DOHH2 (cell line): ENCODE data around the gene TAT.

Experiments used
- H3F3A ChIP-seq: fragments of 200-600 bp; sonication (generic), shearing (Covaris generic); 2 replicates; pipeline ENCODE4 v1.6.0; 2016; ENCODE audit warnings: antibody characterized with exemption, mild to moderate bottlenecking; ENCODE audit not compliant: control insufficient read depth, insufficient read depth
- H3K27ac ChIP-seq: fragments of 200-600 bp; sonication (generic); 2 replicates; pipeline ENCODE4 v1.5.1; 2014; ENCODE audit warnings: low read depth, mild to moderate bottlenecking, low read length, moderate library complexity
- H3K27me3 ChIP-seq: fragments of 200-600 bp; sonication (generic); 2 replicates; pipeline ENCODE4 v1.6.1; 2014; ENCODE audit warnings: mild to moderate bottlenecking, low read length, mixed read lengths; ENCODE audit not compliant: control insufficient read depth
- H3K36me3 ChIP-seq: fragments of 200-600 bp; sonication (generic); 2 replicates; pipeline ENCODE4 v1.6.1; 2014; ENCODE audit warnings: mild to moderate bottlenecking, low read length, moderate library complexity, mixed read lengths; ENCODE audit not compliant: control insufficient read depth
- H3K4me1 ChIP-seq: fragments of 200-600 bp; sonication (generic); 2 replicates; pipeline ENCODE4 v1.6.1; 2014; ENCODE audit warnings: mild to moderate bottlenecking, low read length, mixed read lengths; ENCODE audit not compliant: control insufficient read depth
- H3K4me2 ChIP-seq: fragments of 200-600 bp; sonication (generic); 2 replicates; pipeline ENCODE4 v1.6.0; 2014; ENCODE audit warnings: mild to moderate bottlenecking, low read length, moderate library complexity
- H3K4me3 ChIP-seq: fragments of 200-600 bp; sonication (generic); 2 replicates; pipeline ENCODE4 v1.5.1; 2014; ENCODE audit warnings: mild to moderate bottlenecking, low read length, mixed read lengths
- H3K79me2 ChIP-seq: fragments of 200-600 bp; sonication (generic); 2 replicates; pipeline ENCODE4 v1.6.1; 2014; ENCODE audit warnings: mild to moderate bottlenecking, low read length, mixed read lengths; ENCODE audit not compliant: control insufficient read depth
- H3K9me2 ChIP-seq: fragments of 200-600 bp; sonication (generic); replicated peaks from 2 replicates; pipeline ENCODE4 v1.6.1; 2014; ENCODE audit warnings: mild to moderate bottlenecking, low read length, mixed read lengths; ENCODE audit not compliant: control insufficient read depth
- H3K9me3 ChIP-seq: fragments of 200-600 bp; sonication (generic); 2 replicates; pipeline ENCODE4 v1.6.1; 2014; ENCODE audit warnings: antibody characterized with exemption, low read length, mixed read lengths; ENCODE audit not compliant: control insufficient read depth, insufficient read depth
- H4K20me1 ChIP-seq: fragments of 200-600 bp; sonication (generic); 2 replicates; pipeline ENCODE4 v1.6.0; 2014; ENCODE audit warnings: low read depth, mild to moderate bottlenecking, antibody characterized with exemption, low read length, moderate library complexity; ENCODE audit not compliant: control insufficient read depth, insufficient read depth
- CTCF ChIP-seq: fragments of 200-600 bp; sonication (generic); IDR thresholded peaks from one replicate; pipeline ENCODE4 v1.5.1; 2014; ENCODE audit warnings: antibody characterized with exemption, mild to moderate bottlenecking, low read depth, low read length; ENCODE audit not compliant: poor library complexity, severe bottlenecking
- EZH2phosphoT487 ChIP-seq: fragments of 200-600 bp; sonication (generic); IDR thresholded peaks from 2 replicates; pipeline ENCODE4 v1.6.1; 2017; ENCODE audit warnings: borderline replicate concordance, mild to moderate bottlenecking, antibody characterized with exemption, low read length, moderate library complexity, mixed read lengths

Gene TAT

GRCh38 chr16:71528863-71529262 is 48.0 kb downstream of the TAT start:
- H3K36me3 ChIP-seq, result no peaks in the 10 kb centered on the region
- no peak overlapping the region for H3K27ac ChIP-seq
- no peaks in the 10 kb centered on the region for H4K20me1 ChIP-seq
- no peaks in the 10 kb centered on the region for H3F3A ChIP-seq
- TF ChIP-seq EZH2phosphoT487 (no peak), CTCF (no peak)
- H3K27me3 ChIP-seq, result peaks cover 31% of the 10 kb centered on the region
- no peaks in the 10 kb centered on the region for H3K4me1 ChIP-seq
- no peaks in the 10 kb centered on the region for H3K79me2 ChIP-seq
- H3K4me3 ChIP-seq, result no peak overlapping the region
- no peaks in the 10 kb centered on the region for H3K9me3 ChIP-seq
- no peak overlapping the region for H3K4me2 ChIP-seq
- no peaks in the 10 kb centered on the region for H3K9me2 ChIP-seq

- Histone ChIP-seq H3K79me2 (no peaks in the 10 kb centered on the region), H3K27me3 (peaks cover 31% of the 10 kb centered on the region), H3K9me3 (no peaks in the 10 kb centered on the region), H3K4me2 (no peak overlapping the region), H3K27ac (no peak overlapping the region), H4K20me1 (no peaks in the 10 kb centered on the region), H3K36me3 (no peaks in the 10 kb centered on the region), H3K9me2 (no peaks in the 10 kb centered on the region), H3K4me3 (no peak overlapping the region), H3K4me1 (no peaks in the 10 kb centered on the region), H3F3A (no peaks in the 10 kb centered on the region)
- TF ChIP-seq CTCF, result no peak
- no peak for TF ChIP-seq EZH2phosphoT487
Observed at GRCh38 chr16:71528257-71528656, 48.6 kb downstream of the TAT start.

- Histone ChIP-seq H3K9me2 (no peaks in the 10 kb centered on the region), H3K27me3 (peaks cover 28% of the 10 kb centered on the region), H3K27ac (no peak within 1 kb of the TSS), H3K79me2 (no peaks in the 10 kb centered on the region), H3F3A (no peaks in the 10 kb centered on the region), H3K36me3 (no peaks in the 10 kb centered on the region), H3K4me3 (no peak within 1 kb of the TSS), H4K20me1 (no peaks in the 10 kb centered on the region), H3K4me1 (no peaks in the 10 kb centered on the region), H3K9me3 (no peaks in the 10 kb centered on the region), H3K4me2 (no peak within 1 kb of the TSS)
- TF ChIP-seq EZH2phosphoT487 (no peak), CTCF (no peak)
Observed at GRCh38 chr16:71526111-71526631, 50.7 kb downstream of the TAT start, which contains the start of gene CHST4. CHST4 (plus strand) TSS chr16:71526426; CDS start chr16:71536678, 10,252 bp downstream.
